GM19455 (cell line): ENCODE data around the gene PLAC8.
"Not testable (repeated sequence)": the region's sequence is repeated elsewhere in the genome, so short reads cannot be mapped to it uniquely, and the experiment has no call there.

ENCODE experiments used
- ATAC-seq: cut with Tn5 transposase; IDR thresholded peaks from one replicate; pipeline ENCODE4 v1.9.1; 2021; ENCODE audit not compliant: unreplicated experiment

PLAC8 gene

DNA sequence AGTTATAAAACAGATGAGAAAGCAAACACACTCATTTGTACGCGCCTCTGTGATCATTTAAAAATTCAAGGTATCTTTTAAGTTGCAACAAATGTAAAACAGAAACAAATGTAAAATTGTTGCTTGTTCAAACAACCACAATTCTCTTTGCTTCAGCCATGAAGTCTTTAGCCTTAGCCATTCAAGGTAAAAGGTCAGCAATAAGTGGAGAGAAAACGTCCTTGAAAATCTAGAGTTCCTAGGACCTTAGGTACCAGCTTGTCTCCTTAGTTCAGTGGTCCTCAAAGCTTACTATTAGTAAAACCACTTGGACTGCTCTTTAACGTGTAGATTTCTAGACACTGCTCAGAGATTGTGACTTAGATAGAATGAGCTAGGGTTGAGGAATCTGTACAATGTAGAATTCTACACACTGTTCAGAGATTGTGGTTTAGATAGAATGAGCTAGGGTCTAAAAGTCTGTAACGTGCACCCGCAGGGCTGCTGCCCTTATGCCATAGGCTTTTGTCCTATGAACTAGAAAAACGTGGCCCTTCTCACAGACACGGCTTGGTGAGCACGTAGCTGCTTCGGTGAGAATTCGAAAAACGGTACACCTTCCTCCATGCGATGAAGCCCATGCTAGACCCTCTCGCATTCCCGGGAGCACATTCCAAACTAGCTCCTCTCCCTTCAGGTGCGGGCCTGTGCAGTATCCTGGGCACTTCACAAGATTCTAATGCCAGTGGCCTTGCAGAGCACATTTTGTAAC is 1.7 kb downstream of the PLAC8 start:
- no peak for ATAC-seq

DNA sequence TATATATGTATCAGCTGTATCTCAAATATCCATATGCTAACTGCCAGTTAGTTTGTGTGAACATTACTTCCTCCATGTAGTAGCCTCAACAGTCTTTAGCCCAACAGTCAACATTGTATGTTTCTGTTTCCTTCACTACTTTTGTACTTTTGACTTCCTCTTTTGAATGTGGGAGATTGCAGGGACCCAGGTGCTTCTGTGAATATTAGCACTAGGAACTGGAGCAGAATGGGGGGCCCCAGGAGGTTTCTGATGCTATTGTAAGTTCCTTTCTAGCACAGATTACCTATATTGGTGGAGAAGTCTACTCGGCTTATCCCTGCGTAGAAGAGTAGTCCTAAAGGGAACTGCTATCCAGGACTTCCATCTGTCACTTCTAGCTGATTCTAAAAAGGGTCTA is 2.3 kb downstream of the PLAC8 start:
- no peak for ATAC-seq

DNA sequence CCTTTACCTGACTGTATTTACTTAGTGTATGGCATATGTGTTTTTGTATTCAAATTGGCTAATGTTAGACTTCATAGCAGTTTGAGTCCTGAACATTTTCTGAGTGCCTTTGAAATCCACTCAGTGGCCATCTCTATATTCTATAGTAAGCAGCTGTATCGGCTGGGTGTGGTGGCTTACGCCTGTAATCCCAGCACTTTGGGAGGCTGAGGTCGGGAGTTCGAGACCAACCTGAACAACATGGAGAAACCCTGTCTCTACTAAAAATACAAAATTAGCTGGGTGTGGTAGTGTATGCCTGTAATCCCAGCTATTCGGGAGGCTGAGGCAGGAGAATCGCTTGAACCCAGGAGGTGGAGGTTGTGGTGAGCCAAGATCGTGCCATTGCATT is 2.8 kb downstream of the PLAC8 start:
- ATAC-seq: not testable (repeated sequence)

DNA sequence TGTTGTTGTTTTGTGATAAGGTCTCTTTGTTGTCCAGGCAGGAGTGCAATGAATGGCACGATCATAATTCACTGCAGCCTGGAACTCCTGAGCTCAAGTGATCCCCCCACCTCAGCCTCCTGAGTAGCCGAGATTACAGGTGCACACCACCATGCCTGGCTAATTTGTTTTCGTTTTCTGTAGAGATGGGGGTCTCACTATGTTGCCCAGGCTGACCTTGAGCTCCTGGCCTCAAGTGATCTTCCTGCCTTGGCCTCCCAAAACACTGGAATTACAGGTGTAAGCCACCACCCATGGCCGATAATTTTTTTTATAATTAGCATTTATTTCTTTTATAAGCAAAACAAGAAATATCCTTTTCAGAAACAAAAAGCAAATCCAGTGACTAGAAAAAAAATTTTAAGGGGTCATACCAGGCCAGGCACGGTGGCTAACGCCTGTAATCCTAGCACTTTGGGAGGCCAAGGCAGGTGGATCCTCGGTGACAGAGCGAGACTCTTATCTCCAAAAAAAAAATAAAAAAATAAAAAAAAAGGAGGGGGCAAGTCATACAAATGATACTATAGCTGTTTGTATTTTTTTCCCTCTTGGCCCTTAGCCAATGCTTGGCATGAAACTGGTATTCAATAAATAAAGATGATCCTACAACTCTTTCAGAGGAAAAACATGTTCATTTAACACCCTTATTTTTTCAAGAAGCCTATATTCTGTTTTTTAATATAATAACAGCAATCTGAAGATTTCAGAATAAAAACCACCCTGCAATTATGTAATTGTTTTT is 3.4 kb downstream of the PLAC8 start:
- ATAC-seq: no peak

DNA sequence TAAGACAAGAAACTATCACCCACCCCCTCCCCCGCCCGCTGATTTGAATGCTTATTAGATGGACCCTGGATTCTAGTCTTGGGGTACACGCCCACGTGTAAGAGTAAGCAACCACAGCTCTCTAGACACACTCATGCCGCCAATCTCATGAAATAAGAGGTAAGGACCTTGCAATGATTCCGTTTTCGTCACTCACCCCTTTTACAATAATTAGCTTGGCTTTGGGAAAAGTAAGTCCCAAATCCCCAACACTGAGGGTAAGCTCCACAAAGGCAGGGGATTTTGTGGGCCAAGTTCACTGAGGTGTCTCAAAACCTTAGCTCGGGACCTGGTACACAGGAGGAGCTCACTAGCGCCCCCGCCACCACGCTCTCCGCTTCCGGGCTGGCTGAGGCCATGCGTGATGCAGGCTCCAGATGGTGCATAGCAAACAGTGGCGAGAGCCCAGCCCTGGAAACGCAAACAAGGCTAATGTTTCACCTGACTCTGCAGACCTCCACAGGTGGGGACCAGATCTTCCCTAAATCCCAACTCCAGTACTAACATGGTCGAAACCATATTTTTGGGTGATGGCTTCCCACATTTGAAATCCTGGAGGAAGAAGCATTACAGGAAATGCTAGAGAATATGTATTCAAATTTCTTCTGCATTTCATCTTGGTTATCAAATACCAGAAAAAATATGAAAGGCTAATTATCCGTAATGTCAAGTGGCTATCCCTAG is 4.1 kb downstream of the PLAC8 start:
- peak; percentile 64 for ATAC-seq

DNA sequence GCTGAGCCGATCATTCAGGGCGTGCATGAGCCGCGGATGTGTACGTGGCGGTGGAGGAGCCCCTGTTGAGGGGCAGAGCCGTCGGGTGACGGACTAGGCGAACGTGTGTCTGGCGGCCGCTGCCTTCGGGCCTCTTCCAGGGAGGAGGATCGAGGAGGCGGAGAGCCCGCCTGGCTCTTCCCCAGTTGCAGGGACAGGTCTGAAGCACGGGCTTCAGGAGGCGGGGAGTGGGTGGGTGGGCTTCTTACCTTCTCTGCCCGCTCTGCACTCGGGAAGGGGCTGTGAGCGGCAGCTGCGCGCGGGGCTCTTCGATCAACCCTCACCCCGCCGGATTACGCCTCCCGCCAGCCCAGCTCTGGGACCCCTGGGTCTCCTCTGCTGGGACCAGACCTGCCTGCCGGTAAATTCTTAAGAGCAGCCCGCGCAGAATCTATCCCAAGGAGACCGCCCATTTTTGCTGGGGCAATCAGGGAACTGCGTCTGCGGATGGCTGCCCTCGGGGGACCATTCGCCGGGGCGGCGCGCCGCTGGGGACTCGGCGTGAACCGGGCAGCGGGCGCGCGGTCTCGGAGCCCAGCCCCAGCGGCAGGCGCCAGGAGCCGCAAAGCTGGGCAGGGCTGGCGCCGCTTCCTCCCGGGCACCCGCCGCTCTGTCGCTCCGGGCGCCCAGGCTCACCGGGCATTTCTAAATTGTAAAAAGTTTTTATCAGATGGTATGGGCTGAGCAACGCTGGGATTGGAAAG is 4.9 kb downstream of the PLAC8 start:
- ATAC-seq: peak; percentile 15

DNA sequence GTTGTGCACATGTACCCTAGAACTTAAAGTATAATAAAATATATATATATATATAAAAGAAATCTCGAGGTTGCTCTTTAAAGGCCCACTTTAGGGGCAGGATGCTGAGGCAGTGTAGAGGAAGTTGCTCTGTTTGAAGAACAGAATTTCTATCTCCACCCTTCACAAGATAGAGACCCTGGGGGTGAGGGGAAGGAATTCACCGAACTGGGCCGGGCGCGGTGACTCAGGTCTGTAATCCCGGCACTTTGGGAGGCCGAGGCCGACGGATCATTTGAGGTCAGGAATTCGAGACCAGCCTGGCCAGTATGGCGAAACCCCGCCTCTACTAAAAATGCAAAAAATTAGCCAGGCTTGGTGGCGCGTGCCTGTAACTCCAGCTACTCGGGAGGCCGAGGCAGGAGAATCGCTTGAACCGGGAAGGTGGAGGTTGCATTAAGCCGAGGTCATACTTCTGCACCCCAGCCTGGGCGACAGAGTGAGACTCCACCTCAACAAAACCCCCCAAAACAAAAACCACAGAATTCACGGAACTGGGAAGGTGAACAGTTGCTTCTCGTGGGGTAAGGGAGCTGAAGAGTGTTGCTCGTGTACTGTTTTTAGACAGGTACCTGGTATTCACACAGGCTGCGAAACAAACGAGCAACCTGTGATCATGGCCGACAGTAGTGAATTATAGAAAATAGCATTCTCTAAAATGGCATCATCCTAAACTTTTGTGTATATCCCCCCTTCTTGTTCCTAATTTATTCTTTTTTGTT is 6.2 kb downstream of the PLAC8 start:
- ATAC-seq: no peak

DNA sequence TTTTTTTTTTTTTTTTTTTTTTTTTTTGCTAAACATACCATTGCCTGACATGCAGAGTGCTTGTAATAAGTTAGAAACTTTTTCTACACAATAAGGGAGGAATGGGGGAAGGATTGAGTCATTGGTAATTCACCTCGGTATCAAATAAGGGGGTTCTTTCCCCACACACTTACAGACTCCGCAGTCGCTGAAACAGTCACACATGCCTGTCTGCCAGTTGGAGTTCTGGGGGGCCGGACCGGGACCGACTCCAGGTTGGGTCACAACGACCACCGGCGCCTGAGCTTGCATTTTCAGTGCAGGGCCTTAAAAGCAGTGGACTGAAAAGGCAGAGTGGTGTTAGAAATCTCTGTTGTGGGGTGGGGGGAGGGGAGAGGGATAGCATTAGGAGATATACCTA is 6.9 kb downstream of the PLAC8 start:
- ATAC-seq: no peak

DNA sequence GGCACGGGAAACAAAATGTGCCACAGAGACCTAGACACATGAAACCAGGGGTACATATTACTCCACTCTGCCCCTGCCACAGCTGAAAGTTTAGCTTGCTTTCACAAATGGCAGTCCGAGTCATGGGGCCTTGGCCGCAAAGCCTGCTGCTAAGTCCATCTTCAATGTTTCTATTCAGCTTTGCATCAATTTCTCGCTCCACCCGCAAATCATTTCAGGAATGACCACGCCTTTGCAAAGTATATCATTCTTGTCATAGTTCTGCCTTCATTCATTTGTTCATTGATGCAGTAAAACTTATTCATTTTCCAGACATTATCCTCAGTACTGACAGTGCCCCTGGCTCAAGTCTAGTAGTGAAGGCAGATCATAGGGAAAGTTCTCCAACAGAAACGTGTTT is 9.5 kb downstream of the PLAC8 start:
- no peak for ATAC-seq

DNA sequence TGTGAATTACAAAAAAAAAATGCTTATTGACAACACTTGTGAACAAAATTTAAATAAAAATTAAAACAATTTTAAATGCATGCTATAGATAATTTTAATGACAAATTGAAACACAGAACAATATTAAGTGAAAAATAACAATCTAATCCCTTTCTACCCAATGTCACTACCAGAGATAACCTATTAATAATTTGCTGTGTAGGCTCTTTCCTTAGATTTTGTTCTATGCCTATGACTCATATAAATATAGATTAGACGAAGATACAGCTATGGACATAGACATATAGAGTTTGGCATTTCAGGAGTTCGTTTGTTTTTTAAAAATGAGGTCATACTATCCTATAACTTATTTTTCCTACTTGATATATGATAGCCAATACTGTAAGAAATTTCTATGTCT is 18.1 kb downstream of the PLAC8 start:
- no peak for ATAC-seq

DNA sequence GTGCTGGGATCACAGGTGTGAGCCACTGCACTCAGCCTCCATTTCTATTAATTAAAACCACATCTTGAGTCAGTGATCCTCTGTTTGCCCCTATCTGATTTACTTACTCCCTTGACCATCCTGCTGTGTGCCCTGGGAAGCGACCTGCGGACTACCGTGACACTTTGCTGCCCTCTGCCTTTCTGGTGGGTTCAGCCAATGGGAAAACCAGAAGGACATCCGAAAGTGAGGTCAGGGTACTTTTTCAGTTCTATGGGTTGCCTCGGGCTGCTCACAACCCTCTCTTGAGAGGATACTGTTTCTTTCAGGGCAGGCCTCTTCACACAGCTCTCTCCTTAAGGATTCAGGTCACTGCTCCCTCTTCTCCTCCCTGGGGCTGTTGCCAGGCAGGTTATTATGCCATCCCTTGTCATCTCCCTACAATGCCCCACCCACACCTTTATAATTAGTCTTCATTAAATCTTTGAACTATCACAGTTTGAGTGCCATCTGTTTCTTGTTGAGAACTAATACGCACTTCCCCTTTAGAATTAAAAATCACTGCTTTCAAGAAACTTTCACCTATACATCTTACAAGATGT is 21.4 kb downstream of the PLAC8 start:
- ATAC-seq: no peak

DNA sequence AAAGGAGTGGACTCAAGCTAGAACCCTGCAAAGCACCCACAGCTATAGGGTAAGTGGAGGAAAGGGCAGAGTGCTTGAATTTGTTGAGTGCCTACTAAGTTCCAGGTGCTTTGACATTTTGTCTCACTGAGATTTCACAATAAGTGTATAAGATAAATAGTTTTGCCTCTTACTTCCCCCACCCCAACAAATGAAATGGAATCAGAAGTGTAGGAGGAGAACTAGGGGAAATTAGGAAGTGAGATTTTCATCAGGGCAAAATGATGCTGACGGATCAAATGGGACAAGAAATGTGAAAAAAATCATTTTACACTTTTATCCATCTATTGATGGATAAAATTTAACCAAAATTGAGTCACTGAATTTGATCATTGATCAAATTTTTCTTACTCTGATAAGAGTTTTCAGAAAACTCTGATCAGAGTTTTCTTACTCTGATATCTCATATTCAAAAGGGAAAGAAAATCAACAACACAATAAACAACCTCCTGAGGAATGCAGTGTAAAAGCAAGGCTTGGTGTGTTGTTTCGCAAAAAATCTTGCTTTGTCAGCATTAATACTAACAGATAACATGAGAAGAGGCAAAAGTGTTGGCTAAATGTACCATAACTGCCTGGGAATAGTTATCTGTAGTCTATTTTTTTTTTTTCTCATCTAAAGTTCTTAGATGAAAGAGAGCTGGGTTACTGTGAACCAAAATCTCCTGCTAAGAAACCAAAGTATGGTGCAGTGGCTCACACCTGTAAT is 24.9 kb downstream of the PLAC8 start:
- no peak for ATAC-seq

DNA sequence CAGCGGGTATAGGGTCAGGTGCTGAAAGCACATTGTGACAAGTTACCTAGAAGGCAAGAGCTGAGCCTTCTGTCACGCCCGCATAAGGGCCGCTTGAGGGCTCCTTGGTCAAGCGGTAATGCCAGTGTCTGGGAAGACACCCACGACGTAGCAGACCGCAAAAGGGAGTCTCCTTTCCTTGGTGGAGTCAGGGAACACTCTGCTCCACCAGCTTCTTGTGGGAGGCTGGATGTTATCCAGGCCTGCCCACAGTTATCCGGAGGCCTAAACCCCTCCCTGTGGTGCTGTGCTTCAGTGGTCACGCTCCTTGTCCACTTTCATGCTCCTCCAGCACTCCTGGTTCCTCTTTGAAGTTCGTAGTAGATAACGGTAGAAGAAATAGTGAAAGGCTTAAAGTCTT is 29.6 kb downstream of the PLAC8 start:
- ATAC-seq: not testable (repeated sequence)

DNA sequence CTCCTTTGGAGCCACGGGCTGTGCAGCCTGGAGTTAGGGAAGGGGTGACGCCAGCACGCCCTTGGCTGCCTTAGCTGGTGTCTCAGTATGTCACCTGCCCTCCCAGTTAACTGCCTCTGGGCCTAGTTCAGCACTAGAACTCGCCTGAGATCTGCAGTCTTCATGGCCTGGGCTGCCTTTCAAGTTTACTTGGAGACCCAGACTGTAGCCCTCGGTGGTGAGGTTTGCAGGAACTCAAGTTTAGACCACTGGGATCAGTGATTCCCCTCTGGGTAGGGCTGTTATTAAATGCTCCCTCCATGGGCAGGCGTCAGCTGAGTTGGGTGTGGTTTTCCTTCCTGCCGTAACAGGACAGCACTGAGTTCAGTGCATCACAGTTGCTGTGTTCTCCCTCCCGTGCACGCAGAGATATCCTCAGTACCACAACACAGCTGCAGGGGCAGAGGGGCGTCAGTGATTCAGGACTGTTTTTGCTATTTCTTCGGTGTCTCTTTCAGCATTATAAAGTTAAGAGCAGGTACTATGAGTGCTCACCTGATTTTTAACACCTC is 30.5 kb downstream of the PLAC8 start:
- no peak for ATAC-seq

DNA sequence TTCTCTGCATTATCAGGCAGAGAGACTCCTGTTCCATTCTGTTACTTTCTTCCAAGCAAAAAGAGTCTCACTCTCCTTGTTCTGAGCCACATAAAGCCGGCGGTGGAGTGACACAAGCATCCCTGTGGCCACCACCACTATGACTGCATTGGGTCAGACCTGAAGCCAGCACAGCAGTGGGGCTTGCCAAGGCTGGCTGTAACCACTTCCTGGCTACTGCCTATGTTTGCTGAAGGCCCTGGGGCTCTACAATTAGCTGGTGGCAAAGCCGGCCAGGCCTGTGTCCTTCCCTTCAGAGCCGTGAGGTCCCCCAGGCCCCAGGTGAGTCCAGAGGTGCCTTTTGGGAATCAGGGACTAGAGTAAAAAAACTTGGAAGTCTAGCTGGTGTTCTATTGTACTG is 31.8 kb downstream of the PLAC8 start:
- ATAC-seq: no peak

DNA sequence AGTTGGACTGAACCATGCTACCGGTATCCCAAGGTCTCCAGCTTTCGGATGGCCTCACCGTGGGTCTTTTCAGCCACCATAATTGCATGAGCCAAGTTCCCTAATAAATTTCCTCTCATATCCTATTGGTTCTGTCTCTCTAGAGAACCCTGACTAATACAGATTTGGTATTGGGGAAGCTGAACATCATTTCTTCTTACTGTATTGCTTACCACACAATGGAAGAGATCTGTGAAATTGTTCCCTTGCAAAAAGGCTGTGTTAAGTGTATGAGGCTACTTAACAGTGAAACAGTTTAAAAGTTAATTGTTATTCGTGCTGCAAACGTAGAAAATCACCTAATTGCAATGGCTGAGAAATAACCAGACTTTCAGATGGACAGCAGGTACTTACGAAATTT is 34.0 kb downstream of the PLAC8 start:
- no peak for ATAC-seq

DNA sequence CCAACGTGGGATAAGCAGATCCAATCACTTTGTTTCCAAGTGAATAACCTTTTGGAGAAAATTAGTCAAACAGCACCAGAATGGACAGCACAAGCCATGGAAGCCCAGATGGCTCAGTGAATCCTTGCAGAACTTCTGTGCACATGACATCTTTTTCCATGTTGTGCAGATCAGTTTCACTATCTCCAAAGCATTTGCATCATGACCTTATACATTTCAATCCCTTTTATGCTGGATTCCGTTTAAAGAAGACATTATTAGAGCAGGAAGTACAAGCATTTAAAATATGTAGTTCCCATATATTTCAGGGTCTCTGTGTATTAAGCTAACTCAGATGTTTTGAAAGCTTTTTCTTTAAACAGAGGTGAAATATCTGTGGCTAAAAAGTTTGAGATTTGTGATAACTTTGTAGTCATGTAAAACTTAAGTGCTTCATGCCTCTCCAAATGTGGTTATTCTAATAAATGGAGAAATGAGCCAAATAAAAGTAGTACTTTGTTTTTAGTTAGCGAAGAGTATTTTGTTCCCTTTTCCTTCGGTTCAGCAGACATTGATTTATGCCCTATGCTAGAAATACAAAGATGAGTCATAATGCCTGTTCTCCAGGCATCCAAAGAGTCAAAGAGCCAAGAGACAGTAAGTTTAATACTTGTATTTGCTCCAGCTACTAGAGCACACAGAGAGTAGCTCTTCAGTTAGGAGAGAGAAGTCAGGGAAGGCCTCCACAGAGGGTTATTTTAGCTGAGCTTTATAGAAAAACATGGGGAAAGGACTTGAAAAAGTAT is 39.0 kb downstream of the PLAC8 start:
- no peak for ATAC-seq

DNA sequence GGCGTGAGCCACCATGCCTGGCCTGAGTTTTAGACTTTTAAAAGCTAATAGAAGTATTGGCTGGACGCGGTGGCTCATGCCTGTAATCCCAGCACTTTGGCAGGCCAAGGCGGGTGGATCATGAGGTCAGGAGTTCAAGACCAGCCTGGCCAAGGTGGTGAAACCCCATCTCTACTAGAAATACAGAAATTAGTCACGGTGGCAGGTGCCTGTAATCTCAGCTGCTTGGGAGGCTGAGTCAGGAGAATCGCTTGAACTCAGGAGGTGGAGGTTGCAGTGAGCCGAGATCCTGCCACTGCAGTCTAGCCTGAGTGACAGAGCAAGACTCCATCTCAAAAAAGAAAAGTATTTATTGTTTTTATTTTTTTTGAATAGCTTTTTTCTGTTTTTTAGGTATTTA is 39.7 kb downstream of the PLAC8 start:
- not testable (repeated sequence) for ATAC-seq
